ENCODE measurements around the gene FBXL14.

DNA sequence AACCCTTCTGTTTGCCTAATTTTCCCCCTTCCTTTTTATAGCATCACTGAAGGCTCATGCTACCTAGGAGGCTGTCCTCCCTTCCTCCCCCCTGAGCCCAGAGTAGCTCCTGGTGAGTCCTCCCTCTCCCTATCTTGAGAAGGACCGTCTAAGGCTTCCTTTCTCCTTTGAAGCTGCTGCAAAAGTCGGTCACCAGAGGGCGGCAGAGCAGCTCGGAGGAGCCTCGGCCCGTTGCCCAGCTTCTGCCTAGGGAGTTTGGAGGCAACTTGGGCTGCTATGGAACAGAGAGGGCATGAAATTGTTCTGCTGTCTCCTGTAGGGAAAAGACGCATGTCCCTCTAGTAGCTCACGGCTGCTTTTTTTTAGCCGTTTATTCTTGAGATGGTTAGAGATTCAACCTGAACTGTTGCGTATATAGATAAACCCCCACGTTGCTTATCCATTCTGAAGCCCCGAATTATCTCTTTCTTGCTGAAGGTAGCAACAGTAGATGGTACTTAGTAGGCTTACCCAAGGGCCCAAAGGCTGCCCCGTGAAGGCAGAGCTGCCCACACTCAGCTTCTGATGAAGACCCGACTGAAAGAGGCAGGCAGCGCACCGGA lies 40.3 kb upstream of the FBXL14 start:
- no peak for TF ChIP-seq POLR2A (IDR thresholded peaks at IDR 0.05; ENCODE audit: low read length)
- TF ChIP-seq, protein P1, sequence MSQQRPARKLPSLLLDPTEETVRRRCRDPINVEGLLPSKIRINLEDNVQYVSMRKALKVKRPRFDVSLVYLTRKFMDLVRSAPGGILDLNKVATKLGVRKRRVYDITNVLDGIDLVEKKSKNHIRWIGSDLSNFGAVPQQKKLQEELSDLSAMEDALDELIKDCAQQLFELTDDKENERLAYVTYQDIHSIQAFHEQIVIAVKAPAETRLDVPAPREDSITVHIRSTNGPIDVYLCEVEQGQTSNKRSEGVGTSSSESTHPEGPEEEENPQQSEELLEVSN (IDR thresholded peaks at IDR 0.05; ENCODE audit: borderline replicate concordance, low read depth) = no peak
